HG02943 (cell line): Measurements from ENCODE around the gene BMP6.
"Not testable (repeated sequence)": the region's sequence is repeated elsewhere in the genome, so short reads cannot be mapped to it uniquely, and the experiment has no call there.

Experiments
- ATAC-seq: cut with Tn5 transposase; IDR thresholded peaks from one replicate; pipeline ENCODE4 v1.9.1; 2021; ENCODE audit warnings: mild to moderate bottlenecking, low read depth, moderate library complexity; ENCODE audit not compliant: unreplicated experiment

Gene BMP6

DNA sequence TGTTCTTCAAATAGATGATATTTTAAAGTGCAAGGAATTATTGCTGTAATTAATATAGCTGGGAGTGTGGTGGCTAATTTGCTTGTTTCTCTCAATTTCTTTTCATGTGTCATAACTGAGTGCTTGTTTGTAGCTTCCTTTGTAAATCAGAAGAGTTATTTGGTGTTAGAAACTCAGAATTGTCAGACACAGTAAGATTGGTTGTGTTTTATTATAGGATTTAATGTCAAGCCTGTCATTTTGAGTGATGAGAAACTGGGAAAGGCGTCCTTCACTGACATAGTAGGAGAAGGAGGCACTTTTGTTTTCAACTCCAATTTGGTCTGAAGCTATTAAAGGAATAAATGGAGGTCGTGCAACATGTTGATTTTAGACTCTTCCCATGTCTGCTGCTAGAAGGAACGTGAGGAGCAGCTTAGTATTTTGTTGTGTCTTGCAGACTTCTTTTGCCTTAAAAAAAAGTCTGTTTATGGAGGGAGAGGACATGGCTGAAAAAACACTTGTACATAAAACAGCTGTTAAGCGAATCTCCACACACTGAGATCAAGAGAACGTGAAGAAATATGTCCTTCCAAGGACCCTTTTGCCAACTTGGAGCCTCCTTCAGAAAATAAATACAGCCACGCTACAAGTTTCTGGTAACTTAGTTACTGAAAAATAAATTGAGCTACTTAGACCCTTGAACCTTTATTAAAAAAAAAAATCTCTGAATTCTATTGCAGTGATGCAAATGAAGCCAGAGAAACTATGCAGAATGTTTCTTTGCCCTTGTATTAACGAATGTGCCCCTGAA lies 59.5 kb downstream of the BMP6 start:
- ATAC-seq = no peak

DNA sequence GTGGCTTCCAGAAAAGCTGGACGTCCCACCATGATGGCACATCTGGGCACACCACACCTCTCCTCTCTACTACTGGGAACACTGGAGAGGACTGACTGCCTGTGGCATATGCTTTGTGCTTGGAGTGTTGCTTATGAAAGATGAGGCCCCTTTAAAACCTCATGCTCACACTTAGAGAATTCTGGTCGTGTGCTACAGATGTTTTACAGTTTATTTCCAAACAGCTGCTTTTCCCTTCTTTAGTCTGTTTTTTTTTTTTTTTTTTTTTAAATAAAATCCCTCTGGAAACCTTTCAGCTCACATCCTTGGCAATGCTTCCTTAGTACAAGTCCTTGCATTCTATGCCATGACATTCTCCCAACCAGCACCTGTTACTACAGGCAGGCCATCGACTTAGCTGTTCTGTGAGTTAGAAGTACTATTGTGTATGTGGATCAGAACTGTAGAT lies 60.3 kb downstream of the BMP6 start:
- ATAC-seq = no peak

DNA sequence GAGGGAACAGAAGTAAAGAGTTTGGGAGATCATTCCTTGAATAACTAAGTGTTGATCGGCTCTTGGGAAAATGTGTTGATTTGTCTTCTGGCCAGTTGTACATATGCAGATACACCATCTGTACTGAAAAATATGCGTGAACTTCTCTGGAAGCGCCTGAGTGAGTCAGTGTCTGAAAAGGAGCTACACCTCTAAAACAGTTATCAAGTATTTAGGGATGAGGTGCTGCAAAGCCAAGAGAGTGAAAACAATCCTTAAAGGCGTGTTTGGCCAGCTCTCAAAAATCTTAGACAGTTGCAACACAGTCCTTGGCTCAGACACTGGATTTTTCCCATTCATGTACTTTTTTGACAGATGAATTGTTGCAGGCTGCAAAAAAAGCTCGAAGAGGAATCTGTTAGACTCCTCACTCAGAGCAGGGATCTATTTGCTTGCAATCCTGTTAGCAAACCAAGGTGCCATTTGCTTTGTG lies 61.3 kb downstream of the BMP6 start:
- no peak for ATAC-seq

DNA sequence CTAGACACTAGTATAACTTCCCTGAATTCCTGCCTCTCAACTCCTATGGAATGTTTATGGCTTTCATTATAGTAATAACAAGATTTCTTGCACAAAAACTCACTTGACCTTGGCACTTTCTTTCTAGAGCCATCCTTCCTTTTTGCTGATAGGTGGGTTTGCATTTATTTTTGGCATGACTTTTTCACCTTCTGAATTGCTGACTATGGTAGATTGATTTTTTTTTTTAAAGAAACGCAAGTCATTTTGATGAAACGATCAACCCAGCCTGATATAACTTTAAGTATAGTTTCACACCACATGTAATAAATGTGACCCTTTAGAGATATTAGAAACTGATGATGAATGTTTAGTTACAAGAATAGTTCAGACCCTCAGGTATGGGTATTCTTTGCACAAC lies 61.8 kb downstream of the BMP6 start:
- no peak for ATAC-seq

- ATAC-seq = no peak
Measured at GRCh38 chr6:7794509-7794908, 68.6 kb downstream of the BMP6 start.

DNA sequence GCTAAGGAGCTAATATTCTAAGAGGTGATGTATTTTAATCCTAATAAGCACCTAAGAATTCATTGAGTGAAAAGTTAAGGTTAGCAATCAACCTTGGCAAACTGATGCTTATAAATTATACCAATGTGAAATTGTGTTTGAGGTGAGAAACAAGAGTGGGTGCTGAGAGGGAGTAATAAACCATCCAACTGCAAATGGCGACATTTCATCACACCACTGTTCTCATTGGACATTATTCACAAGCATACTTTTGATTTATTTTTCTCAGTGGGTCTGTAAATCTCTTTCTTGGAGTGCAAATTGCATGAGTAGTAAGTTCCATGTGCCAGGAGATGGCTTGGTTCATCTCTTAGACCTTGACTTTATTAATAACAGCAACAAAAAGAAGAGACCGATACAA lies 71.5 kb downstream of the BMP6 start:
- no peak for ATAC-seq

- no peak for ATAC-seq
Measured at GRCh38 chr6:7798751-7799150, 72.9 kb downstream of the BMP6 start.

GRCh38 chr6:7802662-7803061 lies 76.8 kb downstream of the BMP6 start:
- no peak for ATAC-seq

DNA sequence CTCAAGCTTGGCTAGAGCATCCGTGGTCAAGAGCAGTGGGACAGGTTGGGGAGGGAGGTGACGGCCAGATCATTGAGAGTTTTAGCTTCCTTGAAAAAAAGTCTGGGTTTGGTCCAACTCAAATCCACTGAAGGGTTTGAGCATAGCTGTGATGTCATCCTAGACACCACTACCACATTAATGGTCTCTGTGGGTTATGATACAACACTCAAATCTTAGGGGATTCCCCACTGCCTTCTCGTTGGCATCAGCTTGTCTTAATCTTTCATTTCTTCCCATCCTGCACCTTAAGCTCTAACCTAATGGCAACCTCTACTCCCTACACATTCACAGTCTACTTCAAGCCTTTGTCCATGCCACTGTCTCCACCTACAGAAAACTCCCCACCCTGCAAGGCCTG lies 77.3 kb downstream of the BMP6 start:
- no peak for ATAC-seq

GRCh38 chr6:7805078-7805849 lies 79.4 kb downstream of the BMP6 start:
- no peak for ATAC-seq

DNA sequence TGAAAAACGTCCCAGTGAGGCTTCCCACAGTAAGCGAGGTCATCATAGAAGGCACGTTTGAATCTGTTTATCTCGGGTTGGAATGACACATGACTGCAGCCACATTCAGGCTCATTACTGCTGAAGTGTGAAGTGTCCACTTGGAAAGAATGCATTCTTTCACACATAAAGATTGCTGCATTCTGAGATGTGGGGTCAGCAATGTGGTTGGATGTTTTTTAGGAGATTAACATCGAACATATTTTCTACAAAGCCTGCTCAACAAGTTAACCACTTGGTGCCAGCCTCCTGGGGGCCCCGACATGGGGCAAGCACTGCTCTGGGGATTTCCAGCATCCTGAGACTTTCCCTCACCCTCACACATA lies 79.9 kb downstream of the BMP6 start:
- ATAC-seq = no peak

DNA sequence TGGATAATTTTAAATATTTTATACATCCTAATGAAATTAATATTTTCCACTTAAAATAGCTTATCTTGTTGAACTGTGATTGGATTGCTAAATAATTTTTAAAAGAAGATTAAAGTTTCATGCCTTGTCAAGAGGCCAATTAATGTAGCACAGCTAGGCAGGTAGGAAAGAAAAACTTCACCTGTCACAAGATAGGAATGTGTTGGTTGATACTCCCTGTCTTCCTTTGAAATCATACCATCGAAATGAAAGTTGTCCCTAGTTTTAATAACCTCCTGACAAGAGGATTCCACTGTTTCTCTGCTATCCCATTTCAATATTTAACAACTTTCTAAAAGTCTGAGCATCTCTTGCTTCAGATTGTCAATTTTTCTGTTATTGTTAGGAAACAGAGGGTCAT lies 80.8 kb downstream of the BMP6 start:
- ATAC-seq = no peak

GRCh38 chr6:7809346-7809745 lies 83.4 kb downstream of the BMP6 start:
- no peak for ATAC-seq

DNA sequence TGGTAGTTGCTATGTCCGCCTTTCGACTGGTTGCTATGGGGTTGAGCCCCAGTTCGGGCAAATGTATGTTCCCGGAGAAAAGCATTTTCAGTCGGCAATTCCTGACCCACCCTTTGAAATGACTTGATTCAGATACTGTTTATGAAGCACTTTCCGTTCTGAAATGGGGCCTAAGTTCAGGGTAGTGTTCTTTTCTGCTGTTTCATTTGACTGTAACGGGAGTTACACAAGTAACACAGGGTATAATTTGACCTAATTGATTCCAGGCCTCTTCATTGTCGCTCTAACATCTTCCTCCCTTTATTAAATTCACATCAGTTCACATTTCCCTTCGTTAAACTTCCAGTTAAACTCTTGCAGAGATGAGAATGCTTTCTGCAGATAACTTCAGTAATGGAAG lies 85.5 kb downstream of the BMP6 start:
- no peak for ATAC-seq

DNA sequence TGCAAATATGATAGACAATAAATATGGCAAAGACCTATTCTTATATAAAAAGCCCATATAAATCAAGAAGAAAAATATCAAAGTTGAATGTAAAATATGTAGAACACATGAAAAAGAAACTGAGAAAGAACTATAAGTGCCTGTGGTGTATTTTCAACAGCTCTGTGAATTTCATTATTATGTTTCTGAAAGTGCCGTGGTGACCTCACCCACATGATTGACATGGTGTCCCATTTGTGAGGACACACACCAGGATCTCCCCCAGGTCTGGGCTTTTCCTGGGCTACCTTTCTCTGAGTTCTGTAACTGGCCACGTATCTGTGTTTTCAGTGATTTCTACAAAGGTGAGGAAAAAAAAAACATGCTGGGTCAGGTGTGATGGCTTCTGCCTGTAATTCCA lies 86.7 kb downstream of the BMP6 start:
- no peak for ATAC-seq

- no peak for ATAC-seq
Measured at GRCh38 chr6:7813193-7813592, 87.3 kb downstream of the BMP6 start.

GRCh38 chr6:7813704-7814103 lies 87.8 kb downstream of the BMP6 start:
- ATAC-seq = no peak

DNA sequence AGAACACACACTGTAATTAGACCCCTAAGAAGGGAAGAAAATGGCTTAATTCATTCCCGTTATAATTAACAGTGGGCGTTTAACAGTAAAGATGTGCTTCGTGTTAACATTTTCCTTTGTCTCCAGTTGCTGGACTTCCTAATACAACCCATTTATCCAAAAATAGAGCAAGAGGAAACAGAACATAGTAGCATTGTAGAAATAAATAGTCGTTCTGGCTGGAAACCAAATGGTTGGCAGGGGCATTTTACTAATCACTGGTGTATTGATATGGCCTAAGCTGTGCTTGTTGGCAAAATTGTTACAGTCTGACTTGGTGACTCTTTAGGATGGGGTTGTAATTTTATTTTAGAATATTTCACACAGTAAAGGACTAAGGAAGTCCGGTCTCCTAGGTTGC lies 89.8 kb downstream of the BMP6 start:
- no peak for ATAC-seq

DNA sequence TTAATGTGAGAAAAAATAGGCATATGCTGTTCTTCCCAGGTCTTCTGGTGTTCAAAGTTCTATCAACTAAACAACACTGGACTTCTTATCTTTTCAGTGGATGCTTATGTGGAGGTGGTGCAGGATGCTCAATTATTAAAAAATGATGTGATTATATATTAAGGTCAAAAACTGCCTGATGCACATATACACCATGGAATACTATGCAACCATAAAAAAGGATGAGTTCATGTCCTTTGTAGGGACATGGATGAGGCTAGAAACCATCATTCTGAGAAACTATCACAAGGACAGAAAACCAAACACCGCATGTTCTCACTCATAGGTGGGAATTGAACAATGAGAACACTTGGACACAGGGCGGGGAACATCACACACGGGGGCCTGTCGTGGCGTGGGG lies 91.3 kb downstream of the BMP6 start:
- not testable (repeated sequence) for ATAC-seq

DNA sequence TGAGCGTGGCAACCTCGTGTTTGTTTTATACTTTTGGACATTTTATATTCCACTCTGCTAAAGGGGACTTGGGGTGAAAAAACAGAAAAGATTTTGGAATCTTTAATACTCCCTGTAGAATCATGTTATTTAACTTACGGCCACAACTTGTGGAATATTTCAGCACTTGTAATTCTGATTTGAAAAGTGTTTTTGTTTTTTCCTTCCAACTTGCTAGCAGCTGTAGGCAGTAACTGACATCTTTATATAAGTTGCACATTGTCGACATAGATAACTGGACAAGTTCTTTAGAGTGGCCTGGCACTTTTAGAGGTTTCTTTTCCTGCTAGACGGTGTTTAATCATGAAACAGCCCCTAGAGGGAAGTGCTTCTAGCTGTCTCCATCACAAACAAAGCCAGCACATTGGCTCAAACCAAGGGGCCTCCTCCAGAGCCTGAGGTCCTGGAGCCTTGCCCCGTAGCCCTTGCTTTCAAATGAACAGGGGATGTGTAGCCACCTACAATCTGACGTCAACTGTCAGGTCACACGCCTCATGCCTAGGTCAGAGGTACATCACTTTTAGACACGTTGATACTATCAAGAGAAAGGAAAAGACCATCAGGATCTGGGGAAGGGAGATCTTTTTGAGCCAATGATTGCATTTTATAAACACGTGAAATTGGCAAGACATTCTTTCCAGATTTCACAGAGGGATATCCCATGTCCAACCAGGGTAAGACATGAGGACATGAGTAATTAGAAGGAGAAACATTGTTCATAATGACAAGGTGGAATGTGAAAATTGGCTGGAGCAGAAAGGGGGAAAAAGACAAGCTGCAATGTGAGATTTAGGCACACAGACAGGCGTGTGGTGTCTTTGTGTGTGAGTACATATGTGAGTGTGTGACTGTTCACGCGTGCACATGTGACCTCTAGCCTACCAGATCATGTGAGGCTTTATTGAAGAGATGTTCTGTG lies 92.6 kb downstream of the BMP6 start:
- ATAC-seq = no peak
